Measurements from ENCODE around the gene CACNB3. TPM values are rescaled to one million over a fixed set of nuclear protein-coding genes. Genes with fewer than 3 reads are reported as not detected.

Gene CACNB3
- total RNA-seq, 1 experiment from 2014 or later = 23.8 TPM

- Histone ChIP-seq H3K36me3 (ENCODE audit: insufficient read depth, low read length, poor library complexity, severe bottlenecking) (no peaks in the 10 kb centered on the region), H3K4me3 (ENCODE audit: low read depth, low read length, poor library complexity, severe bottlenecking) (no peak overlapping the region), H3K27me3 (replicated peaks; ENCODE audit: insufficient read depth, low read depth, low read length, poor library complexity) (no peaks in the 10 kb centered on the region), H3K9me3 (ENCODE audit: low read depth, low read length, poor library complexity, severe bottlenecking) (no peaks in the 10 kb centered on the region), H3K4me1 (ENCODE audit: insufficient read depth, low read length, poor library complexity, severe bottlenecking) (peaks cover 10% of the 10 kb centered on the region), H3K27ac (ENCODE audit: low read depth, low read length, poor library complexity, severe bottlenecking) (no peak overlapping the region)
- no peak for DNase-seq (ENCODE audit: low spot score)
- intact Hi-C loops (cut with micrococcal nuclease; ENCODE audit: unreplicated experiment) = no loop called here
- ChIA-PET CTCF (interaction anchor here (0.6 kb wide), 1 partner anchor 30 kb away, joined by 6 read pairs; no protein-coding TSS in a partner anchor), POLR2A (ENCODE audit: low non-redundant PET) (no interaction called here)
- TF ChIP-seq EZH2 (IDR thresholded peaks at IDR 0.05; ENCODE audit: borderline replicate concordance, low read depth, low read length, poor library complexity, severe bottlenecking) (no peak), CTCF (conservative IDR thresholded peaks at IDR 0.05; ENCODE audit: low read depth, low read length) (no peak)
- no TSS peak for BruUV-seq (replicated peaks)
Measured at GRCh38 chr12:48781750-48782456, 36.4 kb upstream of the CACNB3 start.

DNA sequence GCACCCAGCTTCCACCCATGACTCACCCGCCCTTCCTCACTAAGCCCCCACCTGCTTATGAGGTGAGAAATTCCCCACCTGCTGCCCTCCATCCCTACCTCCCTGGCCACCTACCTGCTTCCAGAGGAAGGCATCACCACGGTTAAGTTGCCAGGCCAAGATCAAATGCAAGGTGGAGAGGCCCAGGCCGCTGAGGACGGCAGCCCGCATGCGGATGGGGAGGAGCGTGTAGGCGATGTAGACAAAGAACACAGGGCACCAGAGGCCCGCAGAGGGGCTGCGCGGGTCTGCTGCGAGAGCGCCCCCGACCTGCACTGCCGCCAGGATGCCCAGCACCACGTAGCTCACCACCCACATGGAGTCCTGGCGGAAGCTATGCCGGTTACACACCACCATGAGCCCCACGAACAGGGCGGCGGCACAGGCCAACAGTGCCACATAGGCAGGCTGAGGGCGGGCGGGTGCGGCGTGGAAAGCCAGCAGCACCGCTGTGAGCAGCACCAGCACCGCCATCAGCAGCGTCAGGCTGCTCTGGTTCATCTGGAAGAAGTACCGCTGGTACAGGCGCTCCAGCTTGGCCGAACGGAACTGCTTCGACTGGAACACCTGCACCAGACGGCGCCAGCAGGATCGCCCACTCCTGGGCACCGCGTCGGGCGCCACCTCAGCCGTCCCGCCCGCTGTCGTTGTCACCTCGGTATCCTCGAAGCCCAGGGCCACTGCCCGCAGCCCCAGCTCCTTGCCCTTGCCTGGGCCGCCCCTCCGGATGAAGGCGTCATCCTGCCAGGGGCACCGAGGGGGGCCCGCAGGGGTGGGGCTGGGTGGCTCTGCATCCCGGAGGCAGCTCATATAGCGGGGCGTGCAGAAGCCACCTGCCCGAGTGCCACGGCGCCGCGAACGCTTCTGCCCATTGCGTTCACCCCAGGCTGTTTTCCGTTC is 35.6 kb upstream of the CACNB3 start:
- Histone ChIP-seq H3K27me3 (replicated peaks; ENCODE audit: insufficient read depth, low read depth, low read length, poor library complexity) (no peaks in the 10 kb centered on the region), H3K4me1 (ENCODE audit: insufficient read depth, low read length, poor library complexity, severe bottlenecking) (peaks cover 15% of the 10 kb centered on the region), H3K27ac (ENCODE audit: low read depth, low read length, poor library complexity, severe bottlenecking) (no peak overlapping the region), H3K4me3 (ENCODE audit: low read depth, low read length, poor library complexity, severe bottlenecking) (no peak overlapping the region), H3K9me3 (ENCODE audit: low read depth, low read length, poor library complexity, severe bottlenecking) (no peaks in the 10 kb centered on the region), H3K36me3 (ENCODE audit: insufficient read depth, low read length, poor library complexity, severe bottlenecking) (no peaks in the 10 kb centered on the region)
- ChIA-PET POLR2A (ENCODE audit: low non-redundant PET) (no interaction called here), CTCF (interaction anchor here (0.6 kb wide), 1 partner anchor 29 kb away, joined by 3 read pairs; no protein-coding TSS in a partner anchor)
- DNase-seq (ENCODE audit: low spot score) = no peak
- BruUV-seq (replicated peaks) = no TSS peak
- no peak for TF ChIP-seq CTCF (conservative IDR thresholded peaks at IDR 0.05; ENCODE audit: low read depth, low read length)
- TF ChIP-seq EZH2 (IDR thresholded peaks at IDR 0.05; ENCODE audit: borderline replicate concordance, low read depth, low read length, poor library complexity, severe bottlenecking) = no peak
- intact Hi-C loops (cut with micrococcal nuclease; ENCODE audit: unreplicated experiment) = no loop called here

- no TSS peak for BruUV-seq (replicated peaks)
- POLR2A ChIA-PET (ENCODE audit: low non-redundant PET) = no interaction called here
- intact Hi-C loops (cut with micrococcal nuclease; ENCODE audit: unreplicated experiment) = no loop called here
- DNase-seq (ENCODE audit: low spot score) = no peak
- no peak for TF ChIP-seq EZH2 (IDR thresholded peaks at IDR 0.05; ENCODE audit: borderline replicate concordance, low read depth, low read length, poor library complexity, severe bottlenecking)
- no peak for TF ChIP-seq CTCF (conservative IDR thresholded peaks at IDR 0.05; ENCODE audit: low read depth, low read length)
- no peaks in the 10 kb centered on the region for H3K9me3 ChIP-seq (ENCODE audit: low read depth, low read length, poor library complexity, severe bottlenecking)
- H3K27me3 ChIP-seq (replicated peaks; ENCODE audit: insufficient read depth, low read depth, low read length, poor library complexity) = no peaks in the 10 kb centered on the region
- peaks cover 22% of the 10 kb centered on the region for H3K4me1 ChIP-seq (ENCODE audit: insufficient read depth, low read length, poor library complexity, severe bottlenecking)
- H3K4me3 ChIP-seq (ENCODE audit: low read depth, low read length, poor library complexity, severe bottlenecking) = no peak overlapping the region
- no peaks in the 10 kb centered on the region for H3K36me3 ChIP-seq (ENCODE audit: insufficient read depth, low read length, poor library complexity, severe bottlenecking)
- no peak overlapping the region for H3K27ac ChIP-seq (ENCODE audit: low read depth, low read length, poor library complexity, severe bottlenecking)
- CTCF ChIA-PET = no interaction called here
Measured at GRCh38 chr12:48783432-48783831, 34.9 kb upstream of the CACNB3 start.
